Natural killer cell (primary cell): ENCODE data around the gene CACNA1C. TPM values are rescaled to one million over a fixed set of nuclear protein-coding genes. Genes with fewer than 3 reads are reported as not detected.

Source experiments
- ATAC-seq, 3 donors: fragments of 150-1000 bp in 2 of 3; fragments of 200-7000 bp in 1 of 3; cut with Tn5 transposase; 1 replicate in 1 of 3; 2 replicates in 2 of 3; pipeline ENCODE4 v1.10.0; 2021; ENCODE audit warnings: mild to moderate bottlenecking in 2 of 3, moderate library complexity in 2 of 3
- DNase-seq, 2 donors: peaks; one replicate each; pipeline versions ENCODE4 v3.0.0 to v3.0.0-alpha.2; 2013 to 2021; ENCODE audit warnings: mixed read lengths in 1 of 2
- H3K27ac ChIP-seq: one replicate; pipeline ENCODE4 v1.5.1; 2013; ENCODE audit warnings: mild to moderate bottlenecking, low read length
- H3K27me3 ChIP-seq: one replicate; pipeline ENCODE4 v1.6.1; 2013; ENCODE audit warnings: low read length; ENCODE audit not compliant: control insufficient read depth, insufficient read depth
- H3K36me3 ChIP-seq: one replicate; pipeline ENCODE4 v1.6.1; 2013; ENCODE audit warnings: low read length; ENCODE audit not compliant: control insufficient read depth, insufficient read depth
- H3K4me1 ChIP-seq: one replicate; pipeline ENCODE4 v1.6.1; 2013; ENCODE audit warnings: low read length; ENCODE audit not compliant: control insufficient read depth, insufficient read depth
- H3K4me3 ChIP-seq: one replicate; pipeline ENCODE4 v1.5.1; 2013; ENCODE audit warnings: low read length
- H3K9me3 ChIP-seq: one replicate; pipeline ENCODE4 v1.6.1; 2013; ENCODE audit warnings: low read length; ENCODE audit not compliant: control insufficient read depth, insufficient read depth
- H3K27ac Mint-ChIP-seq, 2 donors: one replicate each; pipeline ENCODE4 v1.8.0; 2022; ENCODE audit warnings: mild to moderate bottlenecking in 2 of 2, mixed read lengths in 2 of 2, moderate library complexity in 1 of 2
- H3K27me3 Mint-ChIP-seq, 2 donors: one replicate each; pipeline ENCODE4 v1.8.0; 2022; ENCODE audit warnings: low read depth in 2 of 2, mixed read lengths in 2 of 2
- H3K36me3 Mint-ChIP-seq: one replicate; pipeline ENCODE4 v1.8.0; 2022; ENCODE audit warnings: mixed read lengths
- H3K4me1 Mint-ChIP-seq, 2 donors: one replicate each; pipeline ENCODE4 v1.8.0; 2022; ENCODE audit warnings: mixed read lengths in 2 of 2
- H3K4me3 Mint-ChIP-seq: one replicate; pipeline ENCODE4 v1.8.0; 2022; ENCODE audit warnings: mild to moderate bottlenecking, moderate library complexity, mixed read lengths
- H3K9me3 Mint-ChIP-seq, 2 donors: one replicate each; pipeline ENCODE4 v1.8.0; 2022; ENCODE audit warnings: mixed read lengths in 2 of 2
- CTCF ChIP-seq: fragments of 200-600 bp; IDR thresholded peaks from one replicate; pipeline ENCODE4 v1.8.0; 2022; ENCODE audit warnings: antibody characterized with exemption
- WGBS: methylation state at CpG from one replicate; pipeline ENCODE4 v1.1.7; 2013; ENCODE audit warnings: missing lambda C conversion rate; ENCODE audit not compliant: insufficient coverage; 5-methylcytosine and 5-hydroxymethylcytosine counted together
- intact Hi-C: fragments of 100-400 bp; cut with micrococcal nuclease; formaldehyde crosslinking; loops from one replicate; pipeline ENCODE4 v1.14.2; 2022
- total RNA-seq, 4 donors: library from RNA; stranded (reverse); fragments of 120-200 nt in 1 of 4; gene quantifications; one replicate each; pipeline versions ENCODE4 v1.2.3 to v1.2.4, GENCODE V29; 2013 to 2022

CACNA1C gene
- total RNA-seq, 3 donors from 2014 or later (not counting 1 experiment from before 2014, with no cell fraction given), result 0.07 to 0.35 (median 0.08) TPM

- Mint-ChIP-seq H3K27me3 (peaks cover 7 to 25% of the 10 kb centered on the region in 2 donors), H3K4me3 (no peak overlapping the region), H3K4me1 (no peaks in the 10 kb centered on the region), H3K27ac (no peak overlapping the region), H3K9me3 (no peaks in the 10 kb centered on the region), H3K36me3 (no peaks in the 10 kb centered on the region)
- Histone ChIP-seq H3K27ac (no peak overlapping the region), H3K27me3 (peaks cover 3% of the 10 kb centered on the region), H3K4me3 (no peak overlapping the region), H3K4me1 (no peaks in the 10 kb centered on the region), H3K9me3 (no peaks in the 10 kb centered on the region), H3K36me3 (no peaks in the 10 kb centered on the region)
- DNase-seq, result no peak
- no peak for TF ChIP-seq CTCF
- no peak for ATAC-seq
- intact Hi-C loops, result no loop called here
- 94% methylated on average over 4 of the region's 4 CpGs for WGBS
Measured at GRCh38 chr12:2574355-2574935, 521.7 kb downstream of the CACNA1C start.

DNA sequence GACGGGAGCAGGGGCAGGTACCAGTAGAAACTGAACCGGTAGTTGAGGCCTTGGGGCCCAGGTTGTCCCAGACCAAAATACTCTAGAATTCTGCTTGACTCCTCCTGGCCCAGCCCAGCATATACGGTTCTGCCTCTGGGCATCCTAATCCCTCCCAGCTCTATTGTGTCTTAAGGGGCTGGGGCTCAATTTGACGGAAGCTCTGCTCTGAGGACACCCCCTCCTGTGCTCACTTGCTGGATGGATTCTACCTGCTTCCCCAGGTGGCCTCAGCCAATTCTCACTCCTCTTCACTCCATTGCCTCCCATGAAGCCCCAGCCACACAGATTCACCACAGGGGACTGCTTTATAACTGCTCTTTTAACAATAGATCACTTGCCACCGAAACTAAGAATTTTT is 522.5 kb downstream of the CACNA1C start:
- H3K27me3 ChIP-seq, result peaks cover 3% of the 10 kb centered on the region
- no peaks in the 10 kb centered on the region for H3K36me3 Mint-ChIP-seq
- peaks cover 7 to 24% of the 10 kb centered on the region in 2 donors for H3K27me3 Mint-ChIP-seq
- H3K9me3 Mint-ChIP-seq, result no peaks in the 10 kb centered on the region
- no peaks in the 10 kb centered on the region for H3K9me3 ChIP-seq
- no peak for ATAC-seq
- H3K4me1 ChIP-seq, result no peaks in the 10 kb centered on the region
- no peak overlapping the region for H3K4me3 ChIP-seq
- no peak for DNase-seq
- intact Hi-C loops, result no loop called here
- 81% methylated on average over 5 of the region's 5 CpGs for WGBS
- no peak for TF ChIP-seq CTCF
- no peak overlapping the region for H3K27ac ChIP-seq
- no peaks in the 10 kb centered on the region for H3K36me3 ChIP-seq
- H3K27ac Mint-ChIP-seq, result no peak overlapping the region
- no peak overlapping the region for H3K4me3 Mint-ChIP-seq
- no peaks in the 10 kb centered on the region for H3K4me1 Mint-ChIP-seq

- DNase-seq, result no peak
- H3K27me3 Mint-ChIP-seq, result peaks cover 20% of the 10 kb centered on the region in 2 donors
- H3K27me3 ChIP-seq, result peaks cover 7% of the 10 kb centered on the region
- no peaks in the 10 kb centered on the region for H3K9me3 ChIP-seq
- WGBS, result 90% methylated on average over 9 of the region's 9 CpGs
- H3K36me3 Mint-ChIP-seq, result no peaks in the 10 kb centered on the region
- no peak for ATAC-seq
- no peak for TF ChIP-seq CTCF
- no peak overlapping the region for H3K27ac ChIP-seq
- no peak overlapping the region for H3K4me3 ChIP-seq
- no peaks in the 10 kb centered on the region for H3K9me3 Mint-ChIP-seq
- intact Hi-C loops, result no loop called here
- no peaks in the 10 kb centered on the region for H3K4me1 Mint-ChIP-seq
- H3K36me3 ChIP-seq, result no peaks in the 10 kb centered on the region
- no peak overlapping the region for H3K27ac Mint-ChIP-seq
- H3K4me3 Mint-ChIP-seq, result no peak overlapping the region
- peaks cover 2% of the 10 kb centered on the region for H3K4me1 ChIP-seq
Measured at GRCh38 chr12:2578211-2578610, 525.4 kb downstream of the CACNA1C start.

DNA sequence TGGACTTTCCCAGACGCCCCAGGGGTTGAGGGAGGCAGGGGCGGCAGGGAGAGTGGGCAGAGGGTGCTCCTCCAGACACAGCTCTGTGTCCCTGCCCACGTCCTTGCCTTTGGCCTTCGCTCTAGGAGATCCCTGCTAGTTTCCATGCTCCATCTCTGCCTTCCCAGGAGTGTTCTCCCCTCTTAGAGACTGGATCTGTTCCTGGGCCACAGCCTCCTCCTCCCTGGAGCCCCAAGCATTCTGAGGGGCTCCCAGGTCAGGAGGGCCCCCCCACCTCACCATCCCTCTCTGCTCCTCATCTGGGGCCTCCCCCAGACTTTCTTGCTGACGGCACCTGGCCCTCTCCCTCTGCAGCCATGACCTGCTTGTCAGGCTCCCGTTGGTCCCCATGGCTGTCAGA is 526.0 kb downstream of the CACNA1C start:
- H3K36me3 ChIP-seq, result no peaks in the 10 kb centered on the region
- H3K4me3 ChIP-seq, result no peak overlapping the region
- no peak for DNase-seq
- TF ChIP-seq CTCF, result no peak
- H3K9me3 Mint-ChIP-seq, result no peaks in the 10 kb centered on the region
- no peaks in the 10 kb centered on the region for H3K9me3 ChIP-seq
- H3K36me3 Mint-ChIP-seq, result no peaks in the 10 kb centered on the region
- intact Hi-C loops, result no loop called here
- WGBS, result 87% methylated on average over 6 of the region's 6 CpGs
- peaks cover 22 to 25% of the 10 kb centered on the region in 2 donors for H3K27me3 Mint-ChIP-seq
- H3K27me3 ChIP-seq, result peaks cover 7% of the 10 kb centered on the region
- no peak for ATAC-seq
- H3K27ac ChIP-seq, result no peak overlapping the region
- H3K27ac Mint-ChIP-seq, result no peak overlapping the region
- no peaks in the 10 kb centered on the region for H3K4me1 Mint-ChIP-seq
- H3K4me1 ChIP-seq, result peaks cover 3% of the 10 kb centered on the region
- no peak overlapping the region for H3K4me3 Mint-ChIP-seq
